HG02943 (cell line): ENCODE data around the gene CACNA1C.

Experiments used
- ATAC-seq: cut with Tn5 transposase; IDR thresholded peaks from one replicate; pipeline ENCODE4 v1.9.1; 2021; ENCODE audit warnings: mild to moderate bottlenecking, low read depth, moderate library complexity; ENCODE audit not compliant: unreplicated experiment

CACNA1C gene

GRCh38 chr12:2397356-2398045 is 344.7 kb downstream of the CACNA1C start:
- ATAC-seq: no peak

DNA sequence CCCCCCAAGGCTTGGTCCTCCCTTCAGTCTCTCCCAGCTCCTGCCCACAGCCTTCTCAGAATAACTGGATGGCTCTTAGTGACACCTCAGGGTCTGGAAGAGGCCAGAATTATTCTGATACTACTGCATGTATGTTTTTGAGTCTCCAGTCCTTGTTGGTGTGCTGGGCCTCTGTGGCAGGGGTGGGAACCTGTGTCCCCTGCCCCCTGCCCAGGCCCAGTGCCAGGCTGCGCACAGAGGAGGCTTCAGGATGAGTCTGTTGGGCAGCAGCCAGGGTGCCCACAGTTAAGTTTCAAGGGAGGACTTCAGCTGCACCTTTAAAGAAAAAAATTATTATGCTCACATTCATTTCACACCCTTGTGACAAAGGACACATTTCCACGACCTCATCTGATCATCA is 348.3 kb downstream of the CACNA1C start:
- ATAC-seq: no peak

DNA sequence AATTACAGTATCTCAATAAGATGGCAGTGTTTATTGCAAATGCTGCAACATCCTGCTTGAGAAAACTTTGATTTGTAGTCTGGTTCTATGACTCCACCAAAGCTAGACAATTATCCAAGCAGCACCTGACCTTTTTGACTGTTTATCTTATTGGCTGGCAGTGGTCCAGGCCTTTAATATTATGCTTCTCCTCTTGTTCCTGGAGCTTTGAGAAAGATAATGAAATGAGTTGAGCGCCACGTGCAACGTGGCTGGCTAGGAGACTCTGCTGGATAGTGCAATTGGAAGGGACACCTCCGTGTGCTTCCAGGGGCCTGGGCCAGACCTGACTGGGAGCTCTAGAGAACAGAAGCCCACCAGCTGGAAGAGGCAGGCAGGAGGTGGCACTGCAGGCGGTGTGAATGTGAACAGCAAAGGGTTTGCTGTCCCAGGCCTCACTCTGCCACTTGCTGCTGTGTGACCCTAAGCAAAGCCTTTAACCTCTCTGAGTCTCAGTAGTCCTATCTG is 349.3 kb downstream of the CACNA1C start:
- no peak for ATAC-seq

- ATAC-seq: no peak
Observed at GRCh38 chr12:2403221-2403976, 350.6 kb downstream of the CACNA1C start.

- no peak for ATAC-seq
Observed at GRCh38 chr12:2405039-2405438, 352.3 kb downstream of the CACNA1C start.

GRCh38 chr12:2406903-2407302 is 354.1 kb downstream of the CACNA1C start:
- no peak for ATAC-seq

GRCh38 chr12:2408262-2408661 is 355.5 kb downstream of the CACNA1C start:
- ATAC-seq: no peak

DNA sequence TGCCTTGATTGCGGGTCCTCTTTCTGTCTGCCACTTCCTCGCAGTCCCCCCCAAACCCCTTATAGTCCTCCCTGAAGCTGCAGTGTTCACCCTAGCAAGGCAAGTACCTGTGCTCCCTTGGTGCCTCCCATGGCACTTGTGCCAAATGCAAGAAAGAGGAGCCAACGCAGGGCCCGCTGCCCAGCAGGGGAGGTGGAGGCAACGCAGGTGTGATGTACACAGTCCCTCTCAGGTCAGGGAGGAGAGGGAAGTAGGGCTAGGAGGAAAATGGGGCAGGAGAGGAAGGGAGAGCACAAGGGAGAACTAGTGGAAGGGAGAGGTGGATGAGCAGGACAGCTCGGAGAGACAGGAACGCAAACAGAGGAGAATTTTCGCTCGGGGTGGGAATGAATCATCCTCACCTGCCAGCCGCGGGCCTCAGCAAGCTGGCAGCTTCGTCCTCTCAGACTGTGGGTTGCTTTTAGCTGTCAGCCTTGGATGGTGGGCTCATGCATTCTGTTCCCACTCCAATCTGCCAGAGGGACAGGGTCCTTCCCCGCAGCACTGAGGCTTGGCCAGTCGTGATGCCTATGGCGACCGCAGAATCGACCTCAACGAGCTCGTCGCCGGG is 357.0 kb downstream of the CACNA1C start:
- no peak for ATAC-seq

- no peak for ATAC-seq
Observed at GRCh38 chr12:2410496-2410895, 357.7 kb downstream of the CACNA1C start.

GRCh38 chr12:2411011-2411410 is 358.2 kb downstream of the CACNA1C start:
- ATAC-seq: no peak

DNA sequence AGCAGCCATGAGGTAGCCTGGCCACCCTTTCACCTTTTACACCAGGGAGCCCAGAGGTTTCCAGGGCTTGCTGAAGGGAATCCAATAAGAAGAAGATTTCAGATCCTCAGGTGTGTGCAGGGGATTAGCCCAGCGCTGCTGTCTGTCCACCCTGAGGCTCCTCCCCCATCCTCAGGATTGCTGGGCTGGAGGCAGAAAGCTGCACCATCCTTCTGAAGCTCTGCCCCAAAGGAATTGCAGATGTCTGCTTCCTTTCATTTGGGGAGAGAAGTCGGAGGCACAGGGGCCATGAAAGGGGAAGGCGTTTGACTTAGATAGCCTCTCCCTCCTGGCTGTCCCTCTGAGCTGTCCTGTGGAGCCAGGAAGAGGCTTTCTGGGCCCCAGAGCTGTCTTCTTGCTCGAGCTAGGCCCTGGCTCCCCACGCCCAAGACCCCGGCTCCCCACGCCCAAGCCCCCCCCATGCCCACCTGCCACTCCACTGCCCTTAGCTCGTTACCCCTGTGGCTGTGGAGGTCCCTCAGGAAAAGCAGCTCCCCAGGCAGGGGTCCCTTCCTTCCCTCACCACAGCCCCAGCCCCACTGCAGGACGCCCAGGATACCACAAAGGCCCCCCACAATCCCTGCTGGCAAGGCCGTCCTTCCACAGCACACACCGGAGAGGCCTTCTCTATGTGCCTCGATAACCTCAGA is 359.0 kb downstream of the CACNA1C start:
- ATAC-seq: no peak

DNA sequence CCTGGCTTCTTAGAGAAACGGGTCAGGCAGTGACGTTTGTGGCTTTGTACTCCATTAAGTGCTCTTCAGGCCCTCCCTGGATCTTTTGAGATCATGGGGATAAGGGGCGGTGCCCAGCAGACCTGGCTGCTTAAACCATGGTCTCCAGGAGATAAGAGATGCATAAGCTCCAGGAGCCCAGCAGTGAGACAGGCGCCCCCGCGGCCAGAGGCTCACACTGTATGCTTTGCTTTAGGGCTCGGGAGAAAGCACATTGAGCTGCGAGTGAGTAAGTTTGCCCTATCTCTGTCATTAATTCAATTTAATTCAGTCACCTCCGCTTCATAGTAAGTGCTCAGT is 359.5 kb downstream of the CACNA1C start:
- ATAC-seq: no peak

DNA sequence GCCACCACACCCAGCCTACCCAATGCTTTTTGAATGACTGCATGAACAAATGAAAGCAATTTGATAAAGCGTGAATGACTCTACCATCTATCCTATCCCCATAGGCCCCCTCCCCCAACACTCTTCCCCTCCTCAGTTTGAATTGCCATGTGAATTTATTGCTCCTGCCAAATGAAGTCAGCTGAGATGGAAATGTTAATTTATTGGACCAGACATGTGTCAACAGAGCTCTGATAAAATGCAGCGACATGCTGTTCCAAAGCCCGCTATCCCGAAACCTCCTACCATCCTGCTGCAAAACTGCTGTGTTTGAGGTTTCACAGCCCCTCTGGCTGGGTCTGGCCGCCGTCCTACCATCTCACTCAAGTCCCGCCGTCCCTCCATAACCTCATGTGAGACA is 360.5 kb downstream of the CACNA1C start:
- no peak for ATAC-seq

DNA sequence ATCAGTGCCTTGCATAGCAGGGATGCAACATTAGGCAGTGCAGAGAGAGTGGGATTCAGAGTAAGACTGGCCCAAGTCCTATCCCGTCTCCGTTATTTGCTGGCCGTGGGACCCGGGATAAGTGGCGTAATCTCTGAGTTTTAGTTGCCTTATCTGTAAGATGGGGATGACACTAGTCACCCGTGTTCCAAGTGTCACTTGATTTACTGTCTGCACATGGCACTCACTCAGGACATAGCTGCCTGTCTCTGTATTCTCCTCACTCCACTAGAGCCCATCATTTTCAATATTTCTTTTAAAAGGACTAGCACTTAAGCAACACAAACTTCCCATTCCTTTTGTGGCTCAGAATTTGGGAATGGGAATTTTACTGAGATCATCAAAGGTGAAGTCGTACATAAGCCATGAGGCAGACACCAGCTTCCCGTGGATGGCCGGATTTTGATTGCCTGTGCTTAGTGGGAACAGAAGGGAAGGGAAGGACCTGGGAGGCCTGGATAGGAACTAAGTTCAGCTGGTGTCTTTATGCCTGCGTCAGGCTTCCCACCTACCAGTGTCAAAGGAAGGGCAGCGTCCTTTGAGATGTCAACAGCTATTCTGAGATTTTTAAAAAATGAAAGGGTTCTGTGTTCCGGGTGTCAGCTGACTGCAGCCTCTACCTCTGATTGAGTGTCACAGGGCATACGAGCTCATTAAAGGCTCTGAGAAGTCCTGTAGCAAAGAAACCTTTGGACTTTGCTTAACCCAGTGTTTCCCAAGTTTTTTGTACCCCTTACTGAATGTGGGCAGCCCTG is 361.4 kb downstream of the CACNA1C start:
- ATAC-seq: no peak

DNA sequence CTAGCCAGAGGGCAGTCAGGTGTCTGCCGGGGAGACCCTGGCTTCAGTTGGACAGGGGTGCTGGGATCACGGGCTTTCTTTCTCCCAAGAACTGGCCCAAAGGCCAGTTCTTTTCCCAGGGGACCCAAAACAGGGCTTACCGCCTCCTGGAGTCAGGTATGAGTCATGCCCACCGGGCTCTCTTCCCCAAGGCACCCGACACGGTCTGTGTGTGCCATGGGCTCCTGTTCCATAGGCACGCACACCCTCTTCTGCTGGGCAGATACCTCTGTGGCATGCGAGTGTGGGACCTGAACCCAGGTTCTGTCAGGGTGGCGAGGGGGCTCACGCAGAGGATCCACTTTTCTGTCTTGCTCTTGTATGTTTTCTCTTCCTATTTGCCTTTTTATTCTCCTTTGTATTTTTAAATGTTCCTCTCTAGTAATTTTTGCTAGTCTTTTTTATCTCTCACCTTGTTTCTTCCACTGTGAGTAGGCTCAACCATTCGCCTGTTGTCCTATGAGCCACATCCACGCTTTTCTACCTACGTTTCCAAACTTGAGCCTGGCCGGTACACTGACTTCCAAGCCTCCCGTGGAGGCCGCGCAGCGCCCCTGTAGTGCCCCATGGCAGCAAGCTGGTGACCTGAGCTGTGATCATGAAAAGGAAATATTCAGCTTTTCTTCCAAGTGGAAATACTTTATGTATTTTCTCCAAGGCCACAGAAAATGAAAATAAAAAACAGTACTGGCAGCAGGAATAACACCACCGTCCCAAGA is 362.2 kb downstream of the CACNA1C start:
- no peak for ATAC-seq

DNA sequence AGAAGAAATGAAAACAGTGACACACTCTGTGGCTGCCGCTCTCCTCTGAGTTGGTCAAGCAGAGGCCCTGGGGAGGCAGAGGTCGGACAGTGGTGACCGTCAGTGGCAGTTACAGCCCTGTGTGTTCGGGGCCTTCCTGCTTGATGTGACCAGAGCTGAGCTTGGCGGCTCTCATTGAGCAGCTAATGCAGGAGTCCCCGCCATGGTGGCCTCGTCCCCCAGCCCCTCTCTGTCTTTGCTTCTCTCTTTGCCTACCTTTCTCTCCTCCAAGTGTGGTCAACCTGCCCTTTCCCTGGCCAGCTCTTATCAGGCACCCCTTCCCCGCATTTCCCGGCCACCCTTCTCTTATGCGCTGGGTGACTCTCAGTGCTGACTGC is 362.8 kb downstream of the CACNA1C start:
- no peak for ATAC-seq

DNA sequence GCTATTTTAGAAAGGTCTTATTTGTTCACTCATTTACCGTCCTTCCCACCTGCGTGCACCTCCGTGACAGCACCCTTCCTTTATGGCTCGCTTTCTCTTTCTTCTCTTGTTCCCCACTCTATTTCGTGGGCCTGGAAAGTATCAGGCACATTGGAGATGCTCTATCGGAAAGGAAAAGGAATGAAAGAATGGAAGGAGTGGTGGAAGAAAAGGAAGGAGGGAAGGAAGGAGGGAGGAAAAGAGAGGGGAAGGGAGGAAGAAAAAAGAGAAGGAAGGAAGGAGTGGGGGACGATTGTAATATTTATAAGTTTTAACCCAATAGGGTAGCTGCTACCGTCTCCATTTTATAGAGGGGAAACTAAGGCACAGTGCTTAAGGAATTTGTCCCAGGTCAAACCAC is 363.4 kb downstream of the CACNA1C start:
- ATAC-seq: no peak

DNA sequence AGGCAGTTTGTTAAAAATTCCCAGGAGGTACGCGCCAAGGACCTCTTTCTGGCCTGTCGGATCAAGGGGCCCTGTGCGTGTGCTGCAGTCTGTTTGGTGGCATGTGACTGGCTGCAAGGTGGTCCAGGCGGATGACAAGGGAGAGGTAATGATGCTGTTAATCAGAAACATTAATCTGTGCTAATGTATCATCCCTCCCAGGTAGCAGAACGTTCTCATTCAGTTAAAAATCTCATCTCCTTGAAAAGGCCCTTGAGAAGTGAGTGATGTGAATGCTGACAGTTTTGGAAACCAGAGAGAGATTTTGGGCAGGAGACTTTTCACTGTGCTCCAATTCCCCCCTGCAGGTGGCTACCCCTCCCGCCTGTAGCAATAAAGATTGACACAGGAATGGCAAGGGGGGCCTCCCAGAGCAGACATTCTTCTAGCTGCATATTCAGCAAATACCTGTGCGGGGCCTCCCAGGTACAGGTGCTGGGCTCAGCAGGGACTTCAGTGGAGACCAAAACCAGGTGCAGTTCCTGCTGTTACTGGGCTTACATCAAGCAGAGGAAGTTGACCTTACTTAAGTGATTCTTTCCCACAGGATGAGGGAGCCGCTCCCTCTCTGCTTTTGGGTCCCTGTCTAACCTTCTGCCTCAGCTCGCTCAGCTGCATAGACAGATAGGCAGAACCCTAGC is 364.8 kb downstream of the CACNA1C start:
- no peak for ATAC-seq

GRCh38 chr12:2418579-2418978 is 365.8 kb downstream of the CACNA1C start:
- ATAC-seq: no peak
